IMR-90 (cell line): ENCODE data around the gene FKBP1B. TPM values are rescaled to one million over a fixed set of nuclear protein-coding genes. Genes with fewer than 3 reads are reported as not detected.

Experiments
- ATAC-seq: fragments of 200-7000 bp; cut with Tn5 transposase; 2 replicates; pipeline ENCODE4 v1.9.1; 2020; ENCODE audit warnings: low read depth, mild to moderate bottlenecking, moderate library complexity
- BruUV-seq: library from RNA; stranded (reverse); fragments of 400-500 nt; replicated peaks from 2 replicates; lab custom pipeline; 2021; lab: Mats Ljungman, UMichigan
- CTCF ChIA-PET: fragments of 300-600 bp; formaldehyde crosslinking; extraction: SDS; loops from one replicate; lab custom pipeline; 2021; ENCODE audit warnings: antibody characterized with exemption; lab: Yijun Ruan, JAX
- POLR2A ChIA-PET: fragments of 300-600 bp; sonication (Branson Sonifier 250); formaldehyde crosslinking; loops from one replicate; lab custom pipeline; 2022; ENCODE audit warnings: antibody characterized with exemption; ENCODE audit not compliant: unreplicated experiment; lab: Charles Lee
- DNase-seq: peaks from one replicate; pipeline ENCODE4 v3.0.0; 2013
- H2AFZ ChIP-seq: replicated peaks from 2 replicates; pipeline ENCODE3; 2013; ENCODE audit warnings: low read length, mild to moderate bottlenecking; ENCODE audit not compliant: poor library complexity
- H2AK5ac ChIP-seq: 2 replicates; pipeline ENCODE4 v1.6.1; 2013; ENCODE audit warnings: low read depth, low read length, inconsistent platforms
- H2AK9ac ChIP-seq: replicated peaks from 2 replicates; pipeline ENCODE3; 2013; ENCODE audit warnings: mild to moderate bottlenecking, low read depth, low read length, moderate library complexity; ENCODE audit not compliant: poor library complexity
- H2BK120ac ChIP-seq: 2 replicates; pipeline ENCODE4 v1.6.1; 2013; ENCODE audit warnings: low read depth, low read length, inconsistent platforms
- H2BK15ac ChIP-seq: 3 replicates; pipeline ENCODE4 v1.6.1; 2013; ENCODE audit warnings: low read depth, low read length, inconsistent platforms
- H2BK20ac ChIP-seq: 2 replicates; pipeline ENCODE4 v1.6.1; 2013; ENCODE audit warnings: low read depth, mild to moderate bottlenecking, inconsistent platforms, low read length, moderate library complexity
- H2BK5ac ChIP-seq: 2 replicates; pipeline ENCODE4 v1.6.1; 2013; ENCODE audit warnings: mild to moderate bottlenecking, low read depth, low read length, inconsistent platforms; ENCODE audit not compliant: poor library complexity, severe bottlenecking
- H3K14ac ChIP-seq: replicated peaks from 2 replicates; pipeline ENCODE4 v1.6.1; 2013; ENCODE audit warnings: low read depth, low read length, inconsistent platforms
- H3K18ac ChIP-seq: 2 replicates; pipeline ENCODE4 v1.6.1; 2013; ENCODE audit warnings: low read depth, low read length, control low read depth
- H3K23ac ChIP-seq: 2 replicates; pipeline ENCODE4 v1.6.1; 2013; ENCODE audit warnings: low read depth, low read length, inconsistent platforms
- H3K27ac ChIP-seq: 2 replicates; pipeline ENCODE4 v1.5.1; 2013; ENCODE audit warnings: mild to moderate bottlenecking, control low read depth, low read length; ENCODE audit not compliant: insufficient read depth
- H3K27me3 ChIP-seq: 2 replicates; pipeline ENCODE4 v1.6.1; 2013; ENCODE audit warnings: low read length; ENCODE audit not compliant: control insufficient read depth, insufficient read depth
- H3K36me3 ChIP-seq: 2 replicates; pipeline ENCODE4 v1.6.1; 2013; ENCODE audit warnings: low read length, mixed read lengths; ENCODE audit not compliant: control insufficient read depth, insufficient read depth
- H3K4ac ChIP-seq: 2 replicates; pipeline ENCODE4 v1.6.1; 2013; ENCODE audit warnings: low read depth, low read length, inconsistent platforms
- H3K4me1 ChIP-seq: 2 replicates; pipeline ENCODE4 v1.6.1; 2013; ENCODE audit warnings: low read length, mixed read lengths; ENCODE audit not compliant: control insufficient read depth, insufficient read depth
- H3K4me2 ChIP-seq: 2 replicates; pipeline ENCODE4 v1.6.1; 2013; ENCODE audit warnings: low read depth, mild to moderate bottlenecking, control low read depth, low read length, moderate library complexity
- H3K4me3 ChIP-seq: 2 replicates; pipeline ENCODE4 v1.5.1; 2013; ENCODE audit warnings: low read depth, mild to moderate bottlenecking, control low read depth, low read length, moderate library complexity; ENCODE audit not compliant: insufficient read depth
- H3K56ac ChIP-seq: 2 replicates; pipeline ENCODE4 v1.6.1; 2013; ENCODE audit warnings: low read length, inconsistent platforms; ENCODE audit not compliant: insufficient read depth; ENCODE audit errors: extremely low read depth
- H3K79me1 ChIP-seq, 2 experiments: 2 replicates each; pipeline ENCODE4 v1.6.1; 2013; ENCODE audit warnings: low read length in 2 of 2, inconsistent platforms in 1 of 2, low read depth in 1 of 2
- H3K9ac ChIP-seq: 2 replicates; pipeline ENCODE4 v1.6.1; 2013; ENCODE audit warnings: low read depth, low read length, control low read depth
- H3K9me1 ChIP-seq: 2 replicates; pipeline ENCODE4 v1.6.1; 2013; ENCODE audit warnings: low read length, inconsistent platforms; ENCODE audit not compliant: insufficient read depth
- H3K9me3 ChIP-seq: 2 replicates; pipeline ENCODE4 v1.6.1; 2013; ENCODE audit warnings: low read length; ENCODE audit not compliant: control insufficient read depth, insufficient read depth
- H4K20me1 ChIP-seq: 2 replicates; pipeline ENCODE4 v1.6.1; 2013; ENCODE audit warnings: low read length, inconsistent platforms; ENCODE audit not compliant: insufficient read depth
- H4K5ac ChIP-seq: 2 replicates; pipeline ENCODE4 v1.6.1; 2013; ENCODE audit warnings: mild to moderate bottlenecking, low read depth, low read length, control low read depth
- H4K8ac ChIP-seq, 2 experiments: 2 replicates each; pipeline ENCODE4 v1.6.1; 2013; ENCODE audit warnings: low read depth in 2 of 2, low read length in 2 of 2, control low read depth in 1 of 2, inconsistent platforms in 1 of 2
- H4K91ac ChIP-seq: 2 replicates; pipeline ENCODE4 v1.6.1; 2013; ENCODE audit warnings: low read depth, low read length, inconsistent platforms; ENCODE audit not compliant: insufficient read depth
- CHD1 ChIP-seq: IDR thresholded peaks from 2 replicates; pipeline ENCODE4 v1.6.1; 2012; ENCODE audit warnings: low read depth, low read length, improper control_type of control experiment
- POLR2A ChIP-seq: IDR thresholded peaks from 2 replicates; pipeline ENCODE4 v1.6.1; 2012; ENCODE audit warnings: mild to moderate bottlenecking, low read depth, low read length
- RFX5 ChIP-seq: IDR thresholded peaks from 2 replicates; pipeline ENCODE4 v1.8.0; 2012; ENCODE audit warnings: low read depth, mild to moderate bottlenecking, low read length, moderate library complexity
- WGBS, 2 experiments: methylation state at CpG; one replicate each; pipeline versions ENCODE4 v1.1.5 to v1.1.7; 2013; ENCODE audit warnings: missing lambda C conversion rate in 2 of 2; ENCODE audit not compliant: insufficient read length in 1 of 2; ENCODE audit errors: extremely low coverage in 2 of 2; 5-methylcytosine and 5-hydroxymethylcytosine counted together
- dilution Hi-C: fragments of 300-500 bp; cut with HindIII; formaldehyde crosslinking; loops from one replicate; pipeline ENCODE4 v1.14.3; 2018; ENCODE audit warnings: low sequenced_read_pairs; ENCODE audit not compliant: unreplicated experiment
- in situ Hi-C: fragments of 300-500 bp; cut with MboI; formaldehyde crosslinking; loops from 3 replicates; pipeline ENCODE4 v1.14.3; 2019; ENCODE audit warnings: low sequenced_read_pairs, inconsistent platforms, mixed read lengths
- intact Hi-C: fragments of 100-400 bp; cut with micrococcal nuclease; formaldehyde crosslinking; loops from 2 replicates; pipeline ENCODE4 v1.10.0; 2022
- polyA plus RNA-seq, 3 experiments: library from polyadenylated mRNA; depleted of rRNA; stranded (reverse); fragments of >200 nt; gene quantifications; 2 replicates each; pipeline ENCODE4 v1.2.3, GENCODE V29; 2012; ENCODE audit warnings: low replicate concordance in 1 of 3
- total RNA-seq: library from RNA; depleted of rRNA; stranded (reverse); fragments of >200 nt; gene quantifications from 2 replicates; pipeline ENCODE4 v1.2.3, GENCODE V29; 2012
- TF ChIP-seq, protein P1 (sequence below): fragments of 150-350 bp; IDR thresholded peaks from 2 replicates; pipeline ENCODE4 v1.6.1; 2017; ENCODE audit warnings: mild to moderate bottlenecking, antibody characterized with exemption, low read length, low read depth
- TF ChIP-seq, protein P2 (sequence below): fragments of 150-350 bp; IDR thresholded peaks from 2 replicates; pipeline ENCODE4 v1.6.1; 2016; ENCODE audit warnings: low read depth, mild to moderate bottlenecking, low read length, moderate library complexity, borderline replicate concordance

The FKBP1B gene
- total and polyA plus RNA-seq, 2 of the 4 experiments (the other 2 are of a cell fraction): 10.2 to 15.1 TPM

DNA sequence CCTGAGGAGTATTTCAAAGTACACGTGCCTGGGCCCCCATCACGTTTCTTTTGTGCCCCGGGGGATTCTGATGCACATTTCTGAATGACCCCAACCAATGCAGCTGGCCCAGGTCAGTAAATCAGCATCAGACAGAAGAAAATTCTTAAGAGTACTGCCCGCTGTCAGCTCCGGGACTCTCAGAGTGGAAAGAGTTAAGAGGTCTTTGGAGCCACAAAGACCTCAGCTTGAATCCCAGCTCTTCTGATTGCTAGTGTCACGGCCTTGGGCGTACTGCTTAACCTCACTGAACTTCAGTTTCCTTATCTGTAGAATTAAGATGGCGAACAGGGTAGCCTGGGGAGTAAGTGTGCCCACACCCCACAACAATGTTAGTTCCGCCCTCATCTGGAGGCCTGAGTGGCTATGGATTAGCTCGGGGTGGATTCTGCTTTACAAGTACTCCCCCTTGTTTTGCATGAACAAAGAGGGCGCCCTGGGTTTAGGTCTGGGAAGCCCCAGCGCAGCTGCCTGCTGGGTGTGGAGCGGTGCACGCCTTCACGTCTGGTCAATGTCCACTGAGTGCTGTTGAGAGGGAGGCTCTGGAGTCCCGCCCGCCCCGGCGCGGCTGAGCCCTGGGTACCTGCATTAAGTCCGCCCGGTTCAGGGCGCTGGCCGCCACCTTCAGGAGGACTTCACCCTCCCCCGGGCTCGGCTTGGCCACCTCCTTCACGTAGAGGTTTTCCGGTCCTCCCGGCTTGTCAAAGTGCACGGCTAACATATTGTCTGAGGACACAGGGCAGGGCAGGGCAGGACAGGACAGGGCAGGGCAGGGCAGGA lies 34.2 kb downstream of the FKBP1B start:
- H3K4me3 ChIP-seq: peak overlapping the region; percentile 70
- H3K4ac ChIP-seq: peak overlapping the region; percentile 97
- peak overlapping the region; percentile 80 for H3K4me2 ChIP-seq
- TF ChIP-seq CHD1 (no peak), RFX5 (no peak), POLR2A (no peak)
- TF ChIP-seq, protein P1, sequence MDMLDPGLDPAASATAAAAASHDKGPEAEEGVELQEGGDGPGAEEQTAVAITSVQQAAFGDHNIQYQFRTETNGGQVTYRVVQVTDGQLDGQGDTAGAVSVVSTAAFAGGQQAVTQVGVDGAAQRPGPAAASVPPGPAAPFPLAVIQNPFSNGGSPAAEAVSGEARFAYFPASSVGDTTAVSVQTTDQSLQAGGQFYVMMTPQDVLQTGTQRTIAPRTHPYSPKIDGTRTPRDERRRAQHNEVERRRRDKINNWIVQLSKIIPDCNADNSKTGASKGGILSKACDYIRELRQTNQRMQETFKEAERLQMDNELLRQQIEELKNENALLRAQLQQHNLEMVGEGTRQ: no peak
- TF ChIP-seq, protein P2, sequence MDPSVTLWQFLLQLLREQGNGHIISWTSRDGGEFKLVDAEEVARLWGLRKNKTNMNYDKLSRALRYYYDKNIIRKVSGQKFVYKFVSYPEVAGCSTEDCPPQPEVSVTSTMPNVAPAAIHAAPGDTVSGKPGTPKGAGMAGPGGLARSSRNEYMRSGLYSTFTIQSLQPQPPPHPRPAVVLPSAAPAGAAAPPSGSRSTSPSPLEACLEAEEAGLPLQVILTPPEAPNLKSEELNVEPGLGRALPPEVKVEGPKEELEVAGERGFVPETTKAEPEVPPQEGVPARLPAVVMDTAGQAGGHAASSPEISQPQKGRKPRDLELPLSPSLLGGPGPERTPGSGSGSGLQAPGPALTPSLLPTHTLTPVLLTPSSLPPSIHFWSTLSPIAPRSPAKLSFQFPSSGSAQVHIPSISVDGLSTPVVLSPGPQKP: no peak
- dilution Hi-C loops (no loop called here), intact Hi-C loops (loop anchor here (1.0 to 2.0 kb wide), 3 partner anchors 156 to 299 kb away; partner anchors contain the start of gene ATAD2B), in situ Hi-C loops (no loop called here)
- H2AK9ac ChIP-seq: peak overlapping the region; percentile 99
- H3K9me3 ChIP-seq: no peaks in the 10 kb centered on the region
- ChIA-PET CTCF (interaction anchor here (0.7 to 2.0 kb wide), 9 partner anchors 23 to 297 kb away, joined by 3 to 10 read pairs (median 4); partner anchors contain the start of genes ATAD2B and PFN4), POLR2A (interaction anchor here (0.6 to 1.0 kb wide), 3 partner anchors 25 to 878 kb away, joined by 3 to 7 read pairs (median 3); partner anchors contain the start of genes FAM228B and PFN4)
- H2BK20ac ChIP-seq: peak overlapping the region; percentile 17; the same call in 1 of the 2 replicates
- H4K91ac ChIP-seq: peak overlapping the region; percentile 91
- H2AK5ac ChIP-seq: peak overlapping the region; percentile 91
- peak overlapping the region; percentile 77 for H4K5ac ChIP-seq
- H3K18ac ChIP-seq: peak overlapping the region; percentile 43
- DNase-seq: peak; percentile 79
- H3K56ac ChIP-seq: peak overlapping the region; percentile 86
- peak overlapping the region; percentile 69 for H3K9ac ChIP-seq
- peak overlapping the region; percentile 89 for H3K27ac ChIP-seq
- no peaks in the 10 kb centered on the region for H3K27me3 ChIP-seq
- peak overlapping the region; percentile 87 for H3K14ac ChIP-seq
- WGBS, 2 experiments: 1% methylated on average over 8 of the region's 30 CpGs; no CpG with 5 or more reads in 1 of the 2 experiments
- BruUV-seq: no TSS peak
- peak; percentile 52 for ATAC-seq
- peak overlapping the region; percentile 81 for H2BK5ac ChIP-seq
- peaks cover 12 to 31% of the 10 kb centered on the region in 2 experiments for H3K79me1 ChIP-seq
- no peaks in the 10 kb centered on the region for H4K20me1 ChIP-seq
- H2AFZ ChIP-seq: peak overlapping the region; percentile 99
- peak overlapping the region; percentile 83 for H2BK120ac ChIP-seq
- peak overlapping the region; percentile 74 to 96 for H4K8ac ChIP-seq
- peaks cover 18% of the 10 kb centered on the region for H3K36me3 ChIP-seq
- H3K23ac ChIP-seq: peak overlapping the region; percentile 70
- peak overlapping the region; percentile 8; the same call in 1 of the 3 replicates for H2BK15ac ChIP-seq
- peaks cover 4% of the 10 kb centered on the region; the same call in 1 of the 2 replicates for H3K4me1 ChIP-seq
- peaks cover 11% of the 10 kb centered on the region for H3K9me1 ChIP-seq
